Measurements from ENCODE around the gene PKNOX2. TPM values are rescaled to one million over a fixed set of nuclear protein-coding genes. Genes with fewer than 3 reads are reported as not detected.

The PKNOX2 gene
- total RNA-seq, 1 donor from 2014 or later = 6.8 TPM

GRCh38 chr11:125312391-125312790 is 147.8 kb downstream of the PKNOX2 start:
- no peak overlapping the region for H3K9ac ChIP-seq (ENCODE audit: low read depth in 1 of 3, low read length in 3 of 3)
- H3K36me3 ChIP-seq (ENCODE audit: control insufficient read depth in 3 of 3, insufficient read depth in 3 of 3, low read length in 3 of 3) = peaks cover 0 to 2% (median 0%) of the 10 kb centered on the region in 3 donors
- no peaks in the 10 kb centered on the region for H3K9me3 ChIP-seq (ENCODE audit: control insufficient read depth in 3 of 3, low read length in 3 of 3)
- no peaks in the 10 kb centered on the region for H3K27me3 ChIP-seq (ENCODE audit: control insufficient read depth in 3 of 3, insufficient read depth in 3 of 3, low read length in 3 of 3)
- H3K4me3 ChIP-seq (ENCODE audit: low read length in 3 of 3) = no peak overlapping the region
- peaks cover 4 to 7% (median 4%) of the 10 kb centered on the region in 3 donors for H3K4me1 ChIP-seq (ENCODE audit: control insufficient read depth in 3 of 3, insufficient read depth in 3 of 3, low read length in 3 of 3)
- no peak overlapping the region for H3K27ac ChIP-seq (ENCODE audit: low read depth, low read length)

GRCh38 chr11:125312812-125313211 is 148.3 kb downstream of the PKNOX2 start:
- Histone ChIP-seq H3K36me3 (ENCODE audit: control insufficient read depth in 3 of 3, insufficient read depth in 3 of 3, low read length in 3 of 3) (peaks cover 0 to 2% (median 0%) of the 10 kb centered on the region in 3 donors), H3K4me1 (ENCODE audit: control insufficient read depth in 3 of 3, insufficient read depth in 3 of 3, low read length in 3 of 3) (peaks cover 4 to 7% (median 4%) of the 10 kb centered on the region in 3 donors), H3K9me3 (ENCODE audit: control insufficient read depth in 3 of 3, low read length in 3 of 3) (no peaks in the 10 kb centered on the region)

GRCh38 chr11:125313271-125314219 is 149.0 kb downstream of the PKNOX2 start:
- Histone ChIP-seq H3K36me3 (ENCODE audit: control insufficient read depth in 3 of 3, insufficient read depth in 3 of 3, low read length in 3 of 3) (peaks cover 0 to 2% (median 0%) of the 10 kb centered on the region in 3 donors), H3K4me1 (ENCODE audit: control insufficient read depth in 3 of 3, insufficient read depth in 3 of 3, low read length in 3 of 3) (peaks cover 4 to 7% (median 4%) of the 10 kb centered on the region in 3 donors), H3K27me3 (ENCODE audit: control insufficient read depth in 3 of 3, insufficient read depth in 3 of 3, low read length in 3 of 3) (no peaks in the 10 kb centered on the region), H3K9ac (ENCODE audit: low read depth in 1 of 3, low read length in 3 of 3) (peak overlapping the region in 1 of 3 donors; percentile 16), H3K27ac (ENCODE audit: low read depth, low read length) (no peak overlapping the region), H3K4me3 (ENCODE audit: low read length in 3 of 3) (no peak overlapping the region), H3K9me3 (ENCODE audit: control insufficient read depth in 3 of 3, low read length in 3 of 3) (no peaks in the 10 kb centered on the region)

More at GRCh38 chr11:125312812-125313211, 148.3 kb downstream of the PKNOX2 start:
- Histone ChIP-seq H3K27ac (ENCODE audit: low read depth, low read length) (no peak overlapping the region), H3K9ac (ENCODE audit: low read depth in 1 of 3, low read length in 3 of 3) (no peak overlapping the region), H3K27me3 (ENCODE audit: control insufficient read depth in 3 of 3, insufficient read depth in 3 of 3, low read length in 3 of 3) (no peaks in the 10 kb centered on the region), H3K4me3 (ENCODE audit: low read length in 3 of 3) (no peak overlapping the region)

- H3K27ac ChIP-seq (ENCODE audit: low read depth, low read length) = no peak overlapping the region
- peaks cover 0 to 2% (median 0%) of the 10 kb centered on the region in 3 donors for H3K36me3 ChIP-seq (ENCODE audit: control insufficient read depth in 3 of 3, insufficient read depth in 3 of 3, low read length in 3 of 3)
- no peaks in the 10 kb centered on the region for H3K9me3 ChIP-seq (ENCODE audit: control insufficient read depth in 3 of 3, low read length in 3 of 3)
- H3K27me3 ChIP-seq (ENCODE audit: control insufficient read depth in 3 of 3, insufficient read depth in 3 of 3, low read length in 3 of 3) = no peaks in the 10 kb centered on the region
- H3K9ac ChIP-seq (ENCODE audit: low read depth in 1 of 3, low read length in 3 of 3) = peak overlapping the region in 1 of 3 donors; percentile 8
- H3K4me3 ChIP-seq (ENCODE audit: low read length in 3 of 3) = no peak overlapping the region
- peaks cover 4 to 7% (median 4%) of the 10 kb centered on the region in 3 donors for H3K4me1 ChIP-seq (ENCODE audit: control insufficient read depth in 3 of 3, insufficient read depth in 3 of 3, low read length in 3 of 3)
Measured at GRCh38 chr11:125314276-125315078, 149.9 kb downstream of the PKNOX2 start.

GRCh38 chr11:125315079-125315740 is 150.7 kb downstream of the PKNOX2 start:
- Histone ChIP-seq H3K9me3 (ENCODE audit: control insufficient read depth in 3 of 3, low read length in 3 of 3) (no peaks in the 10 kb centered on the region), H3K9ac (ENCODE audit: low read depth in 1 of 3, low read length in 3 of 3) (peak overlapping the region in 1 of 3 donors; percentile 8), H3K4me1 (ENCODE audit: control insufficient read depth in 3 of 3, insufficient read depth in 3 of 3, low read length in 3 of 3) (peaks cover 4 to 7% (median 4%) of the 10 kb centered on the region in 3 donors), H3K4me3 (ENCODE audit: low read length in 3 of 3) (no peak overlapping the region), H3K27ac (ENCODE audit: low read depth, low read length) (no peak overlapping the region), H3K36me3 (ENCODE audit: control insufficient read depth in 3 of 3, insufficient read depth in 3 of 3, low read length in 3 of 3) (peaks cover 0 to 2% (median 0%) of the 10 kb centered on the region in 3 donors), H3K27me3 (ENCODE audit: control insufficient read depth in 3 of 3, insufficient read depth in 3 of 3, low read length in 3 of 3) (no peaks in the 10 kb centered on the region)

GRCh38 chr11:125317416-125317815 is 152.9 kb downstream of the PKNOX2 start:
- Histone ChIP-seq H3K36me3 (ENCODE audit: control insufficient read depth in 3 of 3, insufficient read depth in 3 of 3, low read length in 3 of 3) (peaks cover 0 to 2% (median 0%) of the 10 kb centered on the region in 3 donors), H3K9ac (ENCODE audit: low read depth in 1 of 3, low read length in 3 of 3) (no peak overlapping the region), H3K4me1 (ENCODE audit: control insufficient read depth in 3 of 3, insufficient read depth in 3 of 3, low read length in 3 of 3) (peaks cover 4 to 7% (median 4%) of the 10 kb centered on the region in 3 donors), H3K9me3 (ENCODE audit: control insufficient read depth in 3 of 3, low read length in 3 of 3) (no peaks in the 10 kb centered on the region), H3K4me3 (ENCODE audit: low read length in 3 of 3) (no peak overlapping the region), H3K27me3 (ENCODE audit: control insufficient read depth in 3 of 3, insufficient read depth in 3 of 3, low read length in 3 of 3) (no peaks in the 10 kb centered on the region), H3K27ac (ENCODE audit: low read depth, low read length) (no peak overlapping the region)

GRCh38 chr11:125319649-125320048 is 155.1 kb downstream of the PKNOX2 start:
- peaks cover 4 to 7% (median 5%) of the 10 kb centered on the region in 3 donors for H3K4me1 ChIP-seq (ENCODE audit: control insufficient read depth in 3 of 3, insufficient read depth in 3 of 3, low read length in 3 of 3)
- H3K36me3 ChIP-seq (ENCODE audit: control insufficient read depth in 3 of 3, insufficient read depth in 3 of 3, low read length in 3 of 3) = peaks cover 0 to 2% (median 0%) of the 10 kb centered on the region in 3 donors
- no peak overlapping the region for H3K9ac ChIP-seq (ENCODE audit: low read depth in 1 of 3, low read length in 3 of 3)
- H3K27me3 ChIP-seq (ENCODE audit: control insufficient read depth in 3 of 3, insufficient read depth in 3 of 3, low read length in 3 of 3) = no peaks in the 10 kb centered on the region
- H3K4me3 ChIP-seq (ENCODE audit: low read length in 3 of 3) = no peak overlapping the region
- no peak overlapping the region for H3K27ac ChIP-seq (ENCODE audit: low read depth, low read length)
- H3K9me3 ChIP-seq (ENCODE audit: control insufficient read depth in 3 of 3, low read length in 3 of 3) = no peaks in the 10 kb centered on the region

- H3K4me1 ChIP-seq (ENCODE audit: control insufficient read depth in 3 of 3, insufficient read depth in 3 of 3, low read length in 3 of 3) = peaks cover under 1 to 5% (median 3%) of the 10 kb centered on the region in 3 donors
- H3K9ac ChIP-seq (ENCODE audit: low read depth in 1 of 3, low read length in 3 of 3) = no peak overlapping the region
- peaks cover 0 to 2% (median 0%) of the 10 kb centered on the region in 3 donors for H3K36me3 ChIP-seq (ENCODE audit: control insufficient read depth in 3 of 3, insufficient read depth in 3 of 3, low read length in 3 of 3)
- no peak overlapping the region for H3K27ac ChIP-seq (ENCODE audit: low read depth, low read length)
- no peaks in the 10 kb centered on the region for H3K9me3 ChIP-seq (ENCODE audit: control insufficient read depth in 3 of 3, low read length in 3 of 3)
- H3K27me3 ChIP-seq (ENCODE audit: control insufficient read depth in 3 of 3, insufficient read depth in 3 of 3, low read length in 3 of 3) = no peaks in the 10 kb centered on the region
- no peak overlapping the region for H3K4me3 ChIP-seq (ENCODE audit: low read length in 3 of 3)
Measured at GRCh38 chr11:125320347-125321076, 156.0 kb downstream of the PKNOX2 start.

- no peaks in the 10 kb centered on the region for H3K27me3 ChIP-seq (ENCODE audit: control insufficient read depth in 3 of 3, insufficient read depth in 3 of 3, low read length in 3 of 3)
- no peaks in the 10 kb centered on the region for H3K36me3 ChIP-seq (ENCODE audit: control insufficient read depth in 3 of 3, insufficient read depth in 3 of 3, low read length in 3 of 3)
- no peak overlapping the region for H3K4me3 ChIP-seq (ENCODE audit: low read length in 3 of 3)
- peaks cover 0 to 2% (median 0%) of the 10 kb centered on the region in 3 donors for H3K4me1 ChIP-seq (ENCODE audit: control insufficient read depth in 3 of 3, insufficient read depth in 3 of 3, low read length in 3 of 3)
- H3K9ac ChIP-seq (ENCODE audit: low read depth in 1 of 3, low read length in 3 of 3) = no peak overlapping the region
- H3K27ac ChIP-seq (ENCODE audit: low read depth, low read length) = no peak overlapping the region
- no peaks in the 10 kb centered on the region for H3K9me3 ChIP-seq (ENCODE audit: control insufficient read depth in 3 of 3, low read length in 3 of 3)
Measured at GRCh38 chr11:125322289-125322688, 157.7 kb downstream of the PKNOX2 start.

All from skeletal muscle tissue (tissue), 4 donors.